HepG2 (cell line): ENCODE data around the gene TSEN34. TPM values are rescaled to one million over a fixed set of nuclear protein-coding genes. Genes with fewer than 3 reads are reported as not detected.

ENCODE experiments used
- CSRNP2 ChIP-seq: sonication (generic); formaldehyde crosslinking; conservative IDR thresholded peaks from 2 replicates; pipeline ENCODE4 v1.8.0; 2022; ENCODE audit warnings: low read depth, missing genetic modification reagents
- FOXO4 ChIP-seq: sonication (generic); formaldehyde crosslinking; conservative IDR thresholded peaks from 2 replicates; pipeline ENCODE4 v1.8.1; 2023; ENCODE audit warnings: missing genetic modification reagents
- FOXP1 ChIP-seq, 2 experiments: fragments of 450-650 bp in 1 of 2; IDR thresholded peaks; 2 replicates each; pipeline ENCODE4 v1.6.1; 2017 to 2018; ENCODE audit warnings: antibody characterized with exemption in 1 of 2
- GATAD1 ChIP-seq: IDR thresholded peaks from 2 replicates; pipeline ENCODE4 v1.6.1; 2016; ENCODE audit warnings: missing genetic modification reagents, missing compliant biosample characterization
- HNF1A ChIP-seq, 2 experiments: sonication (generic) in 1 of 2; formaldehyde crosslinking in 1 of 2; IDR thresholded peaks; 2 replicates each; pipeline versions ENCODE4 v1.4.0 to v1.6.1; 2016 to 2020; ENCODE audit warnings: borderline replicate concordance in 1 of 2, low read depth in 1 of 2, mild to moderate bottlenecking in 1 of 2, missing genetic modification reagents in 1 of 2
- KAT8 ChIP-seq: IDR thresholded peaks from 2 replicates; pipeline ENCODE4 v1.6.1; 2016; ENCODE audit warnings: missing genetic modification reagents, missing compliant biosample characterization
- NFE2L2 ChIP-seq: fragments of 150-350 bp; IDR thresholded peaks from 2 replicates; pipeline ENCODE4 v1.6.1; 2014; ENCODE audit warnings: low read length
- NR2F6 ChIP-seq, 2 experiments: IDR thresholded peaks; 2 replicates each; pipeline ENCODE4 v1.6.1; 2016; ENCODE audit warnings: antibody characterized with exemption in 1 of 2, mild to moderate bottlenecking in 1 of 2
- SALL1 ChIP-seq: sonication (generic); formaldehyde crosslinking; IDR thresholded peaks from 2 replicates; pipeline ENCODE4 v1.8.0; 2022; ENCODE audit warnings: mild to moderate bottlenecking, missing genetic modification reagents
- YY1 ChIP-seq: IDR thresholded peaks from 2 replicates; pipeline ENCODE4 v1.6.1; 2011; ENCODE audit warnings: low read length, low read depth, moderate library complexity, mild to moderate bottlenecking; ENCODE audit not compliant: insufficient read depth, insufficient replicate concordance
- ZEB1 ChIP-seq: IDR thresholded peaks from 2 replicates; pipeline ENCODE4 v1.6.1; 2012; ENCODE audit warnings: mild to moderate bottlenecking, low read depth, inconsistent platforms; ENCODE audit not compliant: insufficient replicate concordance
- ZIK1 ChIP-seq: sonication (generic); formaldehyde crosslinking; IDR thresholded peaks from 2 replicates; pipeline ENCODE4 v1.5.0; 2020; ENCODE audit warnings: mild to moderate bottlenecking, low read depth, missing genetic modification reagents, borderline replicate concordance
- ZNF614 ChIP-seq: IDR thresholded peaks from 2 replicates; pipeline ENCODE4 v1.6.1; 2018; ENCODE audit warnings: missing biosample characterization, missing genetic modification reagents, inconsistent platforms, borderline replicate concordance
- ZNF687 ChIP-seq: sonication (generic); formaldehyde crosslinking; IDR thresholded peaks from 2 replicates; pipeline ENCODE4 v1.5.1; 2020; ENCODE audit warnings: mild to moderate bottlenecking, missing genetic modification reagents, moderate library complexity
- polyA plus RNA-seq, 8 experiments: library from polyadenylated mRNA; depleted of rRNA in 3 of 8; stranded (reverse) in 7 of 8; unstranded in 1 of 8; fragments of >200 nt; fragmentation: Illumina TruSeq in 4 of 8; extraction: Trizol in 4 of 8; gene quantifications; 2 replicates each; pipeline versions ENCODE4 v1.2.1 to v1.2.3, GENCODE V29; 2011 to 2016; ENCODE audit warnings: low read depth in 4 of 8, missing spikeins in 1 of 8, mixed read lengths in 1 of 8; ENCODE audit not compliant: insufficient read depth in 1 of 8
- total RNA-seq, 5 experiments: library from RNA; depleted of rRNA; stranded (reverse); fragments of >200 nt; fragmentation: Illumina TruSeq; extraction: Trizol; gene quantifications; 2 replicates each; pipeline ENCODE4 v1.2.3, GENCODE V29; 2016; ENCODE audit warnings: low read depth in 1 of 5

TSEN34 gene
- total and polyA plus RNA-seq, 2 of the 13 experiments (the other 11 are each of a cell fraction or from before 2014, with no cell fraction given), result 55.1 to 65.4 TPM

GRCh38 chr19:54231077-54231931 lies 40.2 kb downstream of the TSEN34 start (continued):
- TF ChIP-seq ZNF687 (peak; percentile 73), FOXO4 (CRISPR knock-in tag) (no peak), HNF1A (IDR thresholded peaks at IDR 0.05; ENCODE audit: low read depth) (no peak), HNF1A (CRISPR knock-in tag; IDR thresholded peaks at IDR 0.05; ENCODE audit: borderline replicate concordance) (peak; percentile 28; the same call in 1 of the 2 replicates), SALL1 (CRISPR knock-in tag) (peak; percentile 62), ZNF614 (CRISPR knock-in tag) (peak; percentile 71; the same call in 1 of the 2 replicates), YY1 (peak; percentile 60), CSRNP2 (CRISPR knock-in tag) (no peak), KAT8 (CRISPR knock-in tag) (peak; percentile 59), ZEB1 (peak; percentile 84), ZIK1 (no peak), NFE2L2 (0 out of 2 replicates have a peak, but pooled peaks have one; percentile 3), NR2F6 (IDR thresholded peaks at IDR 0.05) (no peak), NR2F6 (CRISPR knock-in tag; IDR thresholded peaks at IDR 0.05) (0 out of 2 replicates have a peak, but pooled peaks have one; percentile 17), FOXP1 (IDR thresholded peaks at IDR 0.05) (no peak), FOXP1 (CRISPR knock-in tag; IDR thresholded peaks at IDR 0.05) (no peak), GATAD1 (CRISPR knock-in tag) (0 out of 2 replicates have a peak, but pooled peaks have one; percentile 52)
